GM18907 (cell line): Measurements from ENCODE around the gene CELSR3.

Experiments used
- ATAC-seq: cut with Tn5 transposase; IDR thresholded peaks from one replicate; pipeline ENCODE4 v1.9.1; 2021; ENCODE audit warnings: mild to moderate bottlenecking, moderate library complexity; ENCODE audit not compliant: unreplicated experiment

CELSR3 gene

GRCh38 chr3:48600711-48601621, 61.7 kb downstream of the CELSR3 start:
- no peak for ATAC-seq

- no peak for ATAC-seq
These were observed 63.0 kb downstream of the CELSR3 start for GRCh38 chr3:48599509-48600285.

- no peak for ATAC-seq
These were observed 63.6 kb downstream of the CELSR3 start for GRCh38 chr3:48599077-48599501.

DNA sequence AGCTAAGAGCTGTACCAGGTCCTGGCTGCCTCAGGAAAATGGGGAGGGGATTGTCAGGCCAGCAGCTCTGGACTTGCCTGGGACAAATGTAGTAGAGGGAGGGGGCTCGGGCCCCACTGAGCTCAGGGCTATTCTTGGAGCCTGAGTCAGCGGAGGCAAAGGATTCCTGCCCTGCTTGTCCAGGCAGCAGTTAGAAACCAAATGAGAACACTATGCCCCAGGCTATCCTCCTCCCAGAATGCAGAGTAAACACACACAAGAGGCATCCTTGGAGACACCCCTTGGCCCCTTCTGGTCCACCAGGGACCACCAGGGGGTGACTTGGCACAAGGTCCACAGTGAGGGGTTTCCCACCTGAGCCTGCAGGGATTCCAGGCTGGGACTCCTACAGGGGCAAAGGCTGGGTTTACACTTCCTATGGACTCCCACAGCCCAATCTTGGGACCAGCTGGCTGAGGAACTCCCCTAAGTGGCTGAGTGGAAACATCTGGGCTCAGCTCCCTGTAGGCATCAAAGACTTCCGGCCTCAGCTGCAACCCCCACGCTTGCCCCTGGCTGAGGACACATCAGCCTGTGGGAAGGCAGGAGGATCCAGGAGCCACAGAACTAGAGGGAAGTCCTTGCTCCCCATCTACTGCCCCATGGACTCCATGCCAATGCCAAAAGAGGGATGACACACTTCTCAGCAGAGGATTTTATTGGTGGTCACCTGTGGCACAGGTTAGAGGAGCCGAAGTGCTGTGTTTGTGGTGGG, 64.2 kb downstream of the CELSR3 start:
- ATAC-seq = no peak

- no peak for ATAC-seq
These were observed 65.3 kb downstream of the CELSR3 start for GRCh38 chr3:48597408-48597800.

DNA sequence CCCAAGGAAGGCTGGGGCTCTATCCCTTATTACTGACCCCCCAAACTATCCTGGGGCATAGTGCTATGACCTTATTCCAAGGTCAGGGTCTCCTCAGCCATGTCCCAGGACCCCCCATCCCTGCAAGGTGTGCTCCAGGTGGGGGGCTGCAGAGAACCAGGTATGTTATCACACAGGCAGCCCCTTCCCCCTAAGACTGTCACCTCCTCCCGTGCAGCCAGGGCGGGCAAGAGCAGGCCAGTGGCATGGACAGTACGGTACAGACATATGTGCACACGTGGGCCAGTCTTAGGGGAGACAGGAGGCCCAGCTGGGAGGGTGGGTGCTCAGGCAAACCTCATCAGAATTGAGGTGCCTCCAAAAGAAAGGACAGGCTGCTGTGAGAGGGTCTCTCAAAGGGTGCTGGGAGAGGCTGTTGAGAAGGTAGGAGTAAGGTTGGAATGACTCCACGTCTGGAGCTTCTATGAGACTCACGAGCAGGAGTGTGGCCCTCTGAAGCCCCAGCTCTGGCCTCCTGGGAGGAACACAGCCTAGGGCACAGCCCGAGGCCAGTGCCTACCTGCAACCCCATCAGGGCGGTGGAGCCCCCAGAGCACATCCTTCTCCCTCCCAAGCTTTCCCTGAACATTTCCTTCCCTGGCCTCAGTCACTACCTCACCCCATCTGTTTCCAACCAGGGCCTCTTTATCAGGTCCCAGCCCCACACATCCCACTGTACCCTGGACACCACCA, 65.8 kb downstream of the CELSR3 start:
- no peak for ATAC-seq

GRCh38 chr3:48596157-48596556, 66.5 kb downstream of the CELSR3 start:
- no peak for ATAC-seq

- no peak for ATAC-seq
These were observed 67.1 kb downstream of the CELSR3 start for GRCh38 chr3:48595526-48596121.

- ATAC-seq = no peak
These were observed 67.6 kb downstream of the CELSR3 start, which contains the start of gene COL7A1 for GRCh38 chr3:48595075-48595525. Gene COL7A1 (minus strand): TSS chr3:48595329. CDS start chr3:48595159, 170 bp downstream.

DNA sequence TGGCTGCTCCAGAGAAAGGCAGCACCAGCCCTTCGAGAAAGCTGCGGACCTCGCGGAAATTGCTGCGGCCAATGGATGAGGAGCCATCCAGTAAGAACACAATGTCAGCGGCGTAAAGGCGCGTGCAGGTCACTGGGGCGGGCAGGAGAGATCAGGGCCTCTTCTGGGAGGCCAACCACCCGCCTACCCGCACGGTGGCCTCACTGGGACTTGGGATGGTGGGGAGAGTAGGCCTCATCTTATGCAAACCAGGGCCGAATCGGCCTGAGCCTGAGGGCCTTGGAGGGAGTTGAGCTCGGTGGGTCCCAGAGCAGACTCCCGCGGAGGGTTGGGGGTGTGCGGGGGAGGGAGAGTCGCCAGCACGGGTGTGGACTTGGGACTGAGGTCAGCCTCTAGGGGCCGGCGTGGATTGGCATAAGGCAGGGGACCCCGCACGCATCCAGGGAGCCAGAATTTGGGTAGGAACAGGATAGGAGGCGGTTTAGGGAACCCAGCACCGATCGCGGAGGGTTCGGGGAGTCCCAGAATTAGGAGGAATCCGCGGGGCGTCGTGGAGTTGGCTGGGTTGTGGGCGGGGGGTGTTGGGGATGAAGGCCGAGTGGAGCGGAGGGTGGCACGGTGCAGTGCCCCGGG, 68.2 kb downstream of the CELSR3 start:
- ATAC-seq = no peak

- no peak for ATAC-seq
These were observed 69.3 kb downstream of the CELSR3 start for GRCh38 chr3:48593337-48593736.

- ATAC-seq = no peak
These were observed 70.1 kb downstream of the CELSR3 start for GRCh38 chr3:48592519-48593087.

GRCh38 chr3:48591886-48592518, 70.7 kb downstream of the CELSR3 start:
- no peak for ATAC-seq

DNA sequence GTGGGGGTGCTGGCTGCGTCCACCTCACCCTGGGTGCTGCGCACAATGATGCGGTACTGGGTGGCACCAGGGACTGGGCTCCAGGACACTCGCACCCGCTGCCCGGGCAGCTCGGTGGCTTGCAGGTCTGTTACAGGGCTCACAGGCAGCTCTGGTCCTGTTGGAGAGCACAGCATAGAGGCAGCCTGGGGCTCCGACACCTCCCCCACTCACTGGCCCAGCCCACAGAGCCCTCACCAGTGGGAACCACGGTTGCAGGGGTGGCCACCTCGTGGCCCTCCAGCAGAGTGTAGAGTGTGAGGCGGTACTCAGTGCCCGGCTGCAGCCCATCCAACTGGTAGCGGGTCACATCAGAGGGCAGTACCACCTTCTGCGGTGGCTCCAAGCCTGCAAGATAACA, 71.2 kb downstream of the CELSR3 start:
- no peak for ATAC-seq

DNA sequence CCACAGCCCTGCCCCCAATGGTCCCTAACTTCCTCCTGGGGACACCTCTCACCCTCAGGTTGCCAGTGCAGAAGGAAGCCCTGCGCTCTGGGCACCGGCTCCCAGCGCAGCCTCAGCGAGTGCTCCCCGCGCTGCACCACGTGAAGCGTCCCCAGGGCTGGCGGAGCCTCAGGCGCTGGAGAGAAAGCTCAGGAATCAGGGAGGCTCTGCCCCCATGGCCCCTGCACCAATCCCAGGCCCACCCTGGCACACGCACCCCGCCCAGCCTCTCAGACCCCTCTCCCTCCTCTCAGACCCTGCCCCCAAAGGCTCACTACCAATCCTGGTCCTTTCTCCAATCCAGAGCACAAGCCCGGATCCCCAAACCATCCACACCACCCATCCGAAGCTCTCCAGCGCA, 74.5 kb downstream of the CELSR3 start:
- no peak for ATAC-seq

GRCh38 chr3:48587686-48588085, 75.0 kb downstream of the CELSR3 start:
- ATAC-seq = no peak
